OCI-LY3 (cell line): ENCODE measurements around the gene SLC22A2.

ENCODE experiments used
- H2AFZ ChIP-seq: fragments of 200-600, 300-600 bp; shearing (Covaris generic); 2 replicates; pipeline ENCODE4 v1.6.0; 2014; ENCODE audit warnings: antibody characterized with exemption, low read depth, low read length
- H3K27ac ChIP-seq: fragments of 200-600, 300-600 bp; sonication (generic); 2 replicates; pipeline ENCODE4 v1.5.1; 2014; ENCODE audit warnings: mild to moderate bottlenecking, low read length, moderate library complexity, mixed read lengths
- H3K27me3 ChIP-seq: fragments of 200-600, 300-600 bp; sonication (generic); 2 replicates; pipeline ENCODE4 v1.6.1; 2014; ENCODE audit warnings: low read depth, low read length, mixed read lengths
- H3K36me3 ChIP-seq: fragments of 200-600, 300-600 bp; sonication (generic); replicated peaks from 2 replicates; pipeline ENCODE3; 2014; ENCODE audit warnings: low read depth, low read length, mixed read lengths
- H3K4me1 ChIP-seq: fragments of 300-600, 200-600 bp; sonication (generic); 2 replicates; pipeline ENCODE4 v1.6.1; 2014; ENCODE audit warnings: low read length, mixed read lengths
- H3K4me2 ChIP-seq: fragments of 200-600, 300-600 bp; sonication (generic); 2 replicates; pipeline ENCODE4 v1.6.1; 2014; ENCODE audit warnings: low read length, mixed read lengths
- H3K4me3 ChIP-seq: fragments of 300-600, 200-600 bp; sonication (generic); 2 replicates; pipeline ENCODE4 v1.5.1; 2014; ENCODE audit warnings: antibody characterized with exemption, mild to moderate bottlenecking, low read length, moderate library complexity
- H3K79me2 ChIP-seq: fragments of 300-600, 200-600 bp; shearing (Covaris generic); 2 replicates; pipeline ENCODE4 v1.6.1; 2014; ENCODE audit warnings: mild to moderate bottlenecking, low read length, mixed read lengths
- H3K9ac ChIP-seq: fragments of 300-600, 200-600 bp; shearing (Covaris generic); 2 replicates; pipeline ENCODE4 v1.6.0; 2014; ENCODE audit warnings: mild to moderate bottlenecking, low read length, moderate library complexity
- H3K9me3 ChIP-seq: fragments of 200-600, 300-600 bp; shearing (Covaris generic); 2 replicates; pipeline ENCODE4 v1.6.1; 2014; ENCODE audit warnings: low read length, mixed read lengths; ENCODE audit not compliant: insufficient read depth
- H4K20me1 ChIP-seq: fragments of 200-600, 300-600 bp; sonication (generic); 2 replicates; pipeline ENCODE4 v1.6.1; 2016; ENCODE audit warnings: low read length, mixed read lengths; ENCODE audit not compliant: insufficient read depth
- CTCF ChIP-seq: fragments of 200-600, 300-600 bp; sonication (generic); IDR thresholded peaks from 2 replicates; pipeline ENCODE4 v1.5.1; 2014; ENCODE audit warnings: antibody characterized with exemption, low read length, low read depth
- EZH2phosphoT487 ChIP-seq: fragments of 200-600 bp; shearing (Covaris generic); IDR thresholded peaks from 2 replicates; pipeline ENCODE4 v1.6.1; 2018; ENCODE audit warnings: antibody characterized with exemption, mixed run types, low read depth

SLC22A2 gene

GRCh38 chr6:160274871-160275510 lies 16.4 kb upstream of the SLC22A2 start:
- Histone ChIP-seq H3K4me3 (no peak overlapping the region), H3K79me2 (no peaks in the 10 kb centered on the region), H4K20me1 (no peaks in the 10 kb centered on the region), H3K4me2 (no peak overlapping the region), H3K9ac (no peak overlapping the region), H3K27ac (no peak overlapping the region), H2AFZ (no peak overlapping the region), H3K36me3 (no peaks in the 10 kb centered on the region), H3K4me1 (no peaks in the 10 kb centered on the region), H3K27me3 (no peaks in the 10 kb centered on the region), H3K9me3 (no peaks in the 10 kb centered on the region)
- no peak for TF ChIP-seq CTCF

GRCh38 chr6:160273750-160274149 lies 15.1 kb upstream of the SLC22A2 start:
- no peak overlapping the region for H2AFZ ChIP-seq
- H3K9ac ChIP-seq, result no peak overlapping the region
- no peaks in the 10 kb centered on the region for H4K20me1 ChIP-seq
- no peak for TF ChIP-seq EZH2phosphoT487
- TF ChIP-seq CTCF, result no peak
- no peak overlapping the region for H3K27ac ChIP-seq
- no peak overlapping the region for H3K4me3 ChIP-seq
- no peaks in the 10 kb centered on the region for H3K9me3 ChIP-seq
- no peaks in the 10 kb centered on the region for H3K4me1 ChIP-seq
- H3K79me2 ChIP-seq, result no peaks in the 10 kb centered on the region
- H3K4me2 ChIP-seq, result no peak overlapping the region
- no peaks in the 10 kb centered on the region for H3K36me3 ChIP-seq
- H3K27me3 ChIP-seq, result no peaks in the 10 kb centered on the region

- H3K9ac ChIP-seq, result no peak overlapping the region
- H3K4me3 ChIP-seq, result no peak overlapping the region
- H3K4me2 ChIP-seq, result no peak overlapping the region
- H2AFZ ChIP-seq, result no peak overlapping the region
- no peak for TF ChIP-seq EZH2phosphoT487
- no peak for TF ChIP-seq CTCF
- H3K27ac ChIP-seq, result no peak overlapping the region
- H3K27me3 ChIP-seq, result no peaks in the 10 kb centered on the region
- H4K20me1 ChIP-seq, result no peaks in the 10 kb centered on the region
- no peaks in the 10 kb centered on the region for H3K36me3 ChIP-seq
- H3K9me3 ChIP-seq, result no peaks in the 10 kb centered on the region
- H3K79me2 ChIP-seq, result no peaks in the 10 kb centered on the region
- H3K4me1 ChIP-seq, result no peaks in the 10 kb centered on the region
Measured at GRCh38 chr6:160273196-160273595, 14.6 kb upstream of the SLC22A2 start.

GRCh38 chr6:160272707-160273106 lies 14.1 kb upstream of the SLC22A2 start:
- Histone ChIP-seq H3K4me3 (no peak overlapping the region), H3K4me2 (no peak overlapping the region), H4K20me1 (no peaks in the 10 kb centered on the region), H3K79me2 (no peaks in the 10 kb centered on the region), H3K9ac (no peak overlapping the region), H3K4me1 (no peaks in the 10 kb centered on the region), H3K27ac (no peak overlapping the region), H2AFZ (no peak overlapping the region), H3K27me3 (no peaks in the 10 kb centered on the region), H3K36me3 (no peaks in the 10 kb centered on the region), H3K9me3 (no peaks in the 10 kb centered on the region)
- TF ChIP-seq CTCF, result no peak
- no peak for TF ChIP-seq EZH2phosphoT487
